Nephron progenitor cell (in vitro differentiated cells): ENCODE measurements around the gene GREB1.
A peak's percentile ranks its signal among the peaks of the same experiment; 100 is the strongest.

Source experiments
- DNase-seq: peaks from one replicate; pipeline ENCODE4 v3.0.0; 2021
- H3K27ac Mint-ChIP-seq: 2 replicates; pipeline ENCODE4 v1.8.0; 2021; ENCODE audit warnings: mild to moderate bottlenecking, moderate library complexity, mixed read lengths
- H3K27me3 Mint-ChIP-seq: 2 replicates; pipeline ENCODE4 v1.8.0; 2021; ENCODE audit warnings: mild to moderate bottlenecking, low read depth, mixed read lengths; ENCODE audit not compliant: poor library complexity
- H3K36me3 Mint-ChIP-seq: 2 replicates; pipeline ENCODE4 v1.8.0; 2021; ENCODE audit warnings: low read depth, mixed read lengths
- H3K4me1 Mint-ChIP-seq: 2 replicates; pipeline ENCODE4 v1.8.0; 2021; ENCODE audit warnings: mixed read lengths
- H3K4me3 Mint-ChIP-seq: 2 replicates; pipeline ENCODE4 v1.8.0; 2021; ENCODE audit warnings: mild to moderate bottlenecking, moderate library complexity, mixed read lengths
- H3K9me3 Mint-ChIP-seq: 2 replicates; pipeline ENCODE4 v1.8.0; 2021; ENCODE audit warnings: mild to moderate bottlenecking, moderate library complexity, mixed read lengths
- CTCF ChIP-seq: fragments of 200-600 bp; sonication (generic); IDR thresholded peaks from 2 replicates; pipeline ENCODE4 v1.5.0; 2021; ENCODE audit warnings: antibody characterized with exemption

The GREB1 gene

GRCh38 chr2:11682590-11682915 is 148.7 kb downstream of the GREB1 start:
- no peak for TF ChIP-seq CTCF
- Mint-ChIP-seq H3K4me1 (peaks cover 55% of the 10 kb centered on the region), H3K36me3 (no peaks in the 10 kb centered on the region), H3K9me3 (no peaks in the 10 kb centered on the region), H3K27ac (no peak overlapping the region), H3K4me3 (no peak overlapping the region), H3K27me3 (peaks cover 48% of the 10 kb centered on the region)
- no peak for DNase-seq

- Mint-ChIP-seq H3K4me1 (peaks cover 55% of the 10 kb centered on the region), H3K4me3 (no peak overlapping the region), H3K36me3 (no peaks in the 10 kb centered on the region), H3K27ac (no peak overlapping the region), H3K9me3 (no peaks in the 10 kb centered on the region), H3K27me3 (peaks cover 39% of the 10 kb centered on the region)
- no peak for TF ChIP-seq CTCF
- DNase-seq, result no peak
These were observed 149.6 kb downstream of the GREB1 start for GRCh38 chr2:11683476-11683875.

- no peaks in the 10 kb centered on the region for H3K36me3 Mint-ChIP-seq
- H3K27ac Mint-ChIP-seq, result no peak overlapping the region
- DNase-seq, result no peak
- H3K4me1 Mint-ChIP-seq, result peaks cover 57% of the 10 kb centered on the region
- no peak overlapping the region for H3K4me3 Mint-ChIP-seq
- H3K27me3 Mint-ChIP-seq, result peaks cover 34% of the 10 kb centered on the region
- H3K9me3 Mint-ChIP-seq, result no peaks in the 10 kb centered on the region
- no peak for TF ChIP-seq CTCF
These were observed 150.1 kb downstream of the GREB1 start for GRCh38 chr2:11683966-11684365.

GRCh38 chr2:11684894-11685460 is 151.1 kb downstream of the GREB1 start:
- no peak for DNase-seq
- Mint-ChIP-seq H3K27ac (peak overlapping the region; percentile 50), H3K4me1 (peaks cover 52% of the 10 kb centered on the region), H3K36me3 (no peaks in the 10 kb centered on the region), H3K4me3 (no peak overlapping the region), H3K9me3 (no peaks in the 10 kb centered on the region), H3K27me3 (peaks cover 29% of the 10 kb centered on the region)
- TF ChIP-seq CTCF, result no peak

- H3K36me3 Mint-ChIP-seq, result no peaks in the 10 kb centered on the region
These were observed 152.1 kb downstream of the GREB1 start for GRCh38 chr2:11685906-11686470.

More at GRCh38 chr2:11685906-11686470, 152.1 kb downstream of the GREB1 start:
- no peak for TF ChIP-seq CTCF
- Mint-ChIP-seq H3K4me1 (peaks cover 42% of the 10 kb centered on the region), H3K9me3 (no peaks in the 10 kb centered on the region), H3K27ac (no peak overlapping the region), H3K4me3 (no peak overlapping the region), H3K27me3 (peaks cover 24% of the 10 kb centered on the region)
- no peak for DNase-seq
